Measurements from ENCODE around the gene SNORC. TPM values are rescaled to one million over a fixed set of nuclear protein-coding genes. Genes with fewer than 3 reads are reported as not detected.

Gene SNORC
- total RNA-seq, 1 donor from 2014 or later = 5.6 TPM

DNA sequence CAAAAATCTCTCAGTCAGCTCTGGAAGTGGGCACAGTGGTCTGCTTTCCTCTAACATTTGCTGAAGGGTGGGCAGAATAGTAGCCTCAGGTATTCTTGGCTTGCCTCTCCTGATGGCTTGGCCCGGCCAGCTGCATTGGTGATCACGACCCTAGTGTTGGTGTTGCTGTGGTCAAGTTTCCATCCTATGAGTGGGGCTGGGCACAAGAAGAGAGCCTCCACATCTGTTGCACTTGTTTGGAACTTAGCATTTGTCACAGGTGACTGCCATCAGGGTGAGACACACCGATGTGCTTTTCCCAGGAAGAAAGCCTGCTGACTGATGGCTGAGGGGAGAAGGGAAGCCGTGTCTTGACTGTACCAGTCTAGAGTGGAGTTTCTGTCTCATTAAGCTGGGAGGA, 33.1 kb upstream of the SNORC start:
- Mint-ChIP-seq H3K36me3 (ENCODE audit: low read depth, unreplicated experiment) (peaks cover 34% of the 10 kb centered on the region), H3K27me3 (ENCODE audit: unreplicated experiment) (peaks cover 4% of the 10 kb centered on the region), H3K27ac (ENCODE audit: unreplicated experiment) (no peak overlapping the region), H3K4me1 (ENCODE audit: unreplicated experiment) (peaks cover 55% of the 10 kb centered on the region), H3K4me3 (ENCODE audit: unreplicated experiment) (no peak overlapping the region), H3K9me3 (ENCODE audit: unreplicated experiment) (no peaks in the 10 kb centered on the region)
- TF ChIP-seq, protein P1, sequence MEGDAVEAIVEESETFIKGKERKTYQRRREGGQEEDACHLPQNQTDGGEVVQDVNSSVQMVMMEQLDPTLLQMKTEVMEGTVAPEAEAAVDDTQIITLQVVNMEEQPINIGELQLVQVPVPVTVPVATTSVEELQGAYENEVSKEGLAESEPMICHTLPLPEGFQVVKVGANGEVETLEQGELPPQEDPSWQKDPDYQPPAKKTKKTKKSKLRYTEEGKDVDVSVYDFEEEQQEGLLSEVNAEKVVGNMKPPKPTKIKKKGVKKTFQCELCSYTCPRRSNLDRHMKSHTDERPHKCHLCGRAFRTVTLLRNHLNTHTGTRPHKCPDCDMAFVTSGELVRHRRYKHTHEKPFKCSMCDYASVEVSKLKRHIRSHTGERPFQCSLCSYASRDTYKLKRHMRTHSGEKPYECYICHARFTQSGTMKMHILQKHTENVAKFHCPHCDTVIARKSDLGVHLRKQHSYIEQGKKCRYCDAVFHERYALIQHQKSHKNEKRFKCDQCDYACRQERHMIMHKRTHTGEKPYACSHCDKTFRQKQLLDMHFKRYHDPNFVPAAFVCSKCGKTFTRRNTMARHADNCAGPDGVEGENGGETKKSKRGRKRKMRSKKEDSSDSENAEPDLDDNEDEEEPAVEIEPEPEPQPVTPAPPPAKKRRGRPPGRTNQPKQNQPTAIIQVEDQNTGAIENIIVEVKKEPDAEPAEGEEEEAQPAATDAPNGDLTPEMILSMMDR (IDR thresholded peaks at IDR 0.05; ENCODE audit: unreplicated experiment) = no peak
- DNase-seq (ENCODE audit: low spot score) = no peak

DNA sequence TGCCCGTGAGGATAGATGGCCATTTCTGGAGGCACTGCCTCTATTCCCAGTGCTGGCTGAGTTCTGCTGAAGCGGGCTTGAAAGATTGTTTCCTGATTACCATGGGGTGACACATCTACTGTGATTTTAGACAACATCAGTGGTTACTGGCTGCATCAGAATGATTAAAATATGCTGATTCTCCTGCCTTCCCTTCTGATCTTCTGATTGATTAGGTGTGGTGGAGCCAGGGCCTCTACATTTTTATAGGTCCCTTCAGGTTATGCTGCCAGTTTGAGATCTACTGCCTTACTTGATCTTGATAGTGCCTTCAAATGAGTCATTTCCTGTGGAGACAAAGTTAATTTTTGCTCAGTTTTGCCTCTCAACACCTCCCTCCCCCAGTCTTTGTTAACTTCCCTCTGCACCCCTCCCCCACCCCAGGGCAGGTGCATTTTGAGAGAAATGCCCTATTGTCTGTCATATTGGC, 31.6 kb upstream of the SNORC start:
- TF ChIP-seq, protein P1 (IDR thresholded peaks at IDR 0.05; ENCODE audit: unreplicated experiment) = no peak
- Mint-ChIP-seq H3K4me1 (ENCODE audit: unreplicated experiment) (peaks cover 62% of the 10 kb centered on the region), H3K27ac (ENCODE audit: unreplicated experiment) (peak overlapping the region; percentile 79), H3K27me3 (ENCODE audit: unreplicated experiment) (peaks cover 3% of the 10 kb centered on the region), H3K36me3 (ENCODE audit: low read depth, unreplicated experiment) (peaks cover 31% of the 10 kb centered on the region), H3K4me3 (ENCODE audit: unreplicated experiment) (no peak overlapping the region), H3K9me3 (ENCODE audit: unreplicated experiment) (no peaks in the 10 kb centered on the region)
- no peak for DNase-seq (ENCODE audit: low spot score)

DNA sequence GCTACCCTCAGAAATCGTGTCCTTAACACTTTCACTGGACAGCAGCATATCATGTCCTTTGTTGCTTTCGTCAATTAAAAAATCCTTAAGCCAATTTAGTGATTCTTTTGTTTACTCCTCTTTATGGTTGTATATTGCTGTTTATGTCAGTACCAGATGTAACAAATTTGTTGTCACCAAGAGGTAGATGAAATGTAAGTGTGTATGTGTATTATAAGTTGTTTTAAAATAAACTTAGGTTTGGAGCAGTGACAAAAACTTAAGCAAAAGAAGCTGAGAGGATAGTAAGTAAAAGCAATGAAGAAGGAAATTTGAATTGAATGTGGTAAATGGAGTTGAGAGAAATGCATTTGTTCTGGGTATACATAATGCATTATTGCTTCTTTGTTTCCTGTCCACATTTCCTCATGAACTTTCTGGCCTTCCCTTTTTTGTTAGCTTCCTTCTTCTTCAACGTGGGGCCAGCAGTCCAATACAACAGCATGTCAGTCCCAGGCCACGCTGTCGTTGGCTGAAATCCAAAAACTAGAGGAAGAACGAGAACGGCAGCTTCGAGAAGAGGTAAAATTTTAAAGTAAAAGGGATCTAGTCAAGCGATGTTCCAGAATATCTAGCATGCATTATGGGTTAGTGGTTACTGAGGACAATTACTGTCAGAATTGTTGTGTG, 30.5 kb upstream of the SNORC start:
- Mint-ChIP-seq H3K4me1 (ENCODE audit: unreplicated experiment) (peaks cover 69% of the 10 kb centered on the region), H3K4me3 (ENCODE audit: unreplicated experiment) (peak overlapping the region; percentile 39), H3K27ac (ENCODE audit: unreplicated experiment) (peak overlapping the region; percentile 65), H3K27me3 (ENCODE audit: unreplicated experiment) (peaks cover 3% of the 10 kb centered on the region), H3K36me3 (ENCODE audit: low read depth, unreplicated experiment) (peaks cover 32% of the 10 kb centered on the region), H3K9me3 (ENCODE audit: unreplicated experiment) (no peaks in the 10 kb centered on the region)
- no peak for DNase-seq (ENCODE audit: low spot score)
- TF ChIP-seq, protein P1 (IDR thresholded peaks at IDR 0.05; ENCODE audit: unreplicated experiment) = no peak

DNA sequence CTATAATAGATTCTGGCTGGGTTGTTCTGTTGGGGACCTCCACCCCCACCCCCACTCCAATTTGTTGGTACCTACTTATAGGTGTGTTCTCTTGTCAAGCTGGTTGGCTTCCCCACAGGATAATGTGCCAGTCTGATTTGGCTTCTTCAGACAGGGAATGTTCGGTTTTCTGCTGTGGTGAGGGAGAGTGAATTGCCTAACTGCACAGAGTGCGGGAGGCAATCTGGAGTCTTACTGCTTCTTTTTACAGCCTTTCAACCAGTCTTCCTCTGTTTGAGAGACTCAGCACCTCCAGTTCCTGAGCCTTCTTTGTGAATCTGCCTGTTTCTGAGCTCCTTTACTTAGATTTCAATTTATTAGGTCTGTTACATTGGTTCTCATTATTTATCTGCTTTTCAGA, 27.4 kb upstream of the SNORC start:
- TF ChIP-seq, protein P1 (IDR thresholded peaks at IDR 0.05; ENCODE audit: unreplicated experiment) = no peak
- Mint-ChIP-seq H3K4me3 (ENCODE audit: unreplicated experiment) (peak overlapping the region; percentile 44), H3K36me3 (ENCODE audit: low read depth, unreplicated experiment) (peaks cover 40% of the 10 kb centered on the region), H3K9me3 (ENCODE audit: unreplicated experiment) (no peaks in the 10 kb centered on the region), H3K27me3 (ENCODE audit: unreplicated experiment) (peaks cover 1% of the 10 kb centered on the region), H3K4me1 (ENCODE audit: unreplicated experiment) (peaks cover 53% of the 10 kb centered on the region), H3K27ac (ENCODE audit: unreplicated experiment) (peak overlapping the region; percentile 63)
- DNase-seq (ENCODE audit: low spot score) = no peak

DNA sequence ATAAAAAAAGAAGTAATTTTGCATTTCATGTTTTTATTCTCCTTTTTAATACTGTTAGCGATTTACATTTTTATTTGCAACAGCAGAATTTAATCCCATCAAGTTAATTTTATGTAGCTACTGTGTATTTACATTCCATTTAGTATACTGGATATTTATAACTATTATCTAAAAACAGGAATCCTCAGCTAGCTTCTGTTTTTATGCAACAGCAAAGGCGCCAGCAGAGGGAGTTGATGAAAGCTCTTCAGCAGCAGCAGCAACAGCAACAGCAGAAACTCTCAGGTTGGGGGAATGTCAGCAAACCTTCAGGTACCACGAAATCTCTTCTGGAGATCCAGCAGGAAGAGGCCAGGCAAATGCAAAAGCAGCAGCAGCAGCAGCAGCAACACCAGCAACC, 26.2 kb upstream of the SNORC start:
- Mint-ChIP-seq H3K27ac (ENCODE audit: unreplicated experiment) (no peak overlapping the region), H3K4me1 (ENCODE audit: unreplicated experiment) (peaks cover 41% of the 10 kb centered on the region), H3K4me3 (ENCODE audit: unreplicated experiment) (no peak overlapping the region), H3K9me3 (ENCODE audit: unreplicated experiment) (no peaks in the 10 kb centered on the region), H3K27me3 (ENCODE audit: unreplicated experiment) (peaks cover 1% of the 10 kb centered on the region), H3K36me3 (ENCODE audit: low read depth, unreplicated experiment) (peaks cover 42% of the 10 kb centered on the region)
- TF ChIP-seq, protein P1 (IDR thresholded peaks at IDR 0.05; ENCODE audit: unreplicated experiment) = no peak
- peak; percentile 29 for DNase-seq (ENCODE audit: low spot score)
